Measurements from ENCODE around the gene BTG3.

- no peak for TF ChIP-seq CTCF (IDR thresholded peaks at IDR 0.05)
- TF ChIP-seq POLR2A (IDR thresholded peaks at IDR 0.05): no peak
- TF ChIP-seq EP300 (IDR thresholded peaks at IDR 0.05): no peak
Observed at GRCh38 chr21:17660862-17661261, 48.2 kb upstream of the BTG3 start.
